K562 (cell line): ENCODE data around the gene MYO15A. TPM values are rescaled to one million over a fixed set of nuclear protein-coding genes. Genes with fewer than 3 reads are reported as not detected.

Experiments
- ATAC-seq: fragments of 200-7000 bp; cut with Tn5 transposase; 3 replicates; pipeline ENCODE4 v1.9.1; 2020; ENCODE audit warnings: moderate library complexity
- BruUV-seq: library from RNA; stranded (reverse); fragments of 400-500 nt; replicated peaks from 2 replicates; lab custom pipeline; 2021; lab: Mats Ljungman, UMichigan
- CTCF ChIA-PET: fragments of 300-600 bp; formaldehyde crosslinking; extraction: SDS; loops from one replicate; lab custom pipeline; 2021; ENCODE audit warnings: low intra/inter-chr PET ratio; lab: Yijun Ruan, JAX
- POLR2A ChIA-PET: fragments of 300-600, 350-650 bp; sonication (Branson Sonifier 250); formaldehyde crosslinking; extraction: SDS; loops from one replicate; lab custom pipeline; 2021; ENCODE audit warnings: antibody characterized with exemption, inconsistent platforms; lab: Yijun Ruan, JAX
- DNase-seq, 4 experiments: peaks; one replicate each; pipeline versions ENCODE4 v3.0.0 to v3.0.0-alpha.2; 2011 to 2018; ENCODE audit warnings: low spot score in 3 of 4, mixed read lengths in 3 of 4; ENCODE audit errors: extremely low read depth in 1 of 4
- FAIRE-seq: peaks from 2 replicates; lab custom pipeline; 2011; peaks lifted over from hg19 to GRCh38; lab: Jason Lieb, UNC
- H2AFZ ChIP-seq: 2 replicates; pipeline ENCODE4 v1.6.0; 2011; ENCODE audit warnings: low read depth, low read length, control low read depth, inconsistent platforms
- H3K27ac ChIP-seq: fragments of 200-600 bp; 3 replicates; pipeline ENCODE4 v1.8.0; 2011; ENCODE audit warnings: low read depth, mild to moderate bottlenecking, control low read depth, inconsistent platforms, low read length, moderate library complexity, mixed read lengths; ENCODE audit errors: extremely low read depth
- H3K27me3 ChIP-seq, 2 experiments: fragments of 300-600 bp in 1 of 2; 2 replicates in 1 of 2; 3 replicates in 1 of 2; pipeline versions ENCODE4 v1.6.0 to v1.8.0; 2011; ENCODE audit warnings: inconsistent platforms in 2 of 2, low read length in 2 of 2, mild to moderate bottlenecking in 1 of 2, mixed read lengths in 1 of 2, moderate library complexity in 1 of 2; ENCODE audit not compliant: control insufficient read depth in 2 of 2, insufficient read depth in 2 of 2
- H3K36me3 ChIP-seq: fragments of 300-600 bp; 3 replicates; pipeline ENCODE4 v1.8.0; 2011; ENCODE audit warnings: mild to moderate bottlenecking, low read length, inconsistent platforms; ENCODE audit not compliant: control insufficient read depth, insufficient read depth
- H3K4me1 ChIP-seq, 2 experiments: fragments of 200-600 bp in 1 of 2; replicated peaks in 1 of 2; 2 replicates in 1 of 2; 3 replicates in 1 of 2; pipeline versions ENCODE4 v1.5.1 to v1.8.0; 2011; ENCODE audit warnings: inconsistent platforms in 2 of 2, low read length in 2 of 2, mild to moderate bottlenecking in 1 of 2, mixed read lengths in 1 of 2, moderate library complexity in 1 of 2; ENCODE audit not compliant: control insufficient read depth in 2 of 2, insufficient read depth in 2 of 2
- H3K4me2 ChIP-seq: 2 replicates; pipeline ENCODE4 v1.6.1; 2011; ENCODE audit warnings: low read length, control low read depth, inconsistent platforms, mixed read lengths; ENCODE audit not compliant: insufficient read depth
- H3K4me3 ChIP-seq: fragments of 200-600 bp; sonication (generic), shearing (Covaris generic); 2 replicates; pipeline ENCODE4 v1.5.1; 2016; ENCODE audit warnings: control low read depth, inconsistent platforms
- H3K79me2 ChIP-seq: fragments of 200-600 bp; 3 replicates; pipeline ENCODE4 v1.8.0; 2011; ENCODE audit warnings: low read length, inconsistent platforms; ENCODE audit not compliant: control insufficient read depth, insufficient read depth
- H3K9ac ChIP-seq, 2 experiments: 2 replicates each; pipeline versions ENCODE4 v1.6.0 to v1.6.1; 2011; ENCODE audit warnings: low read depth in 2 of 2, low read length in 2 of 2, control low read depth in 1 of 2, inconsistent platforms in 1 of 2, mild to moderate bottlenecking in 1 of 2, mixed read lengths in 1 of 2; ENCODE audit not compliant: insufficient read depth in 1 of 2
- H3K9me1 ChIP-seq: one replicate; pipeline ENCODE4 v1.6.0; 2011; ENCODE audit warnings: inconsistent platforms, mild to moderate bottlenecking, low read length, moderate library complexity; ENCODE audit not compliant: control insufficient read depth, insufficient read depth
- H3K9me3 ChIP-seq: replicated peaks from 2 replicates; pipeline ENCODE4 v1.5.1; 2011; ENCODE audit warnings: low read depth, low read length, inconsistent platforms; ENCODE audit not compliant: control insufficient read depth, insufficient read depth
- H4K20me1 ChIP-seq: replicated peaks from 2 replicates; pipeline ENCODE4 v1.6.1; 2011; ENCODE audit warnings: low read length, inconsistent platforms, mixed read lengths; ENCODE audit not compliant: control insufficient read depth, insufficient read depth
- C11orf30 ChIP-seq: fragments of 450-650 bp; IDR thresholded peaks from 2 replicates; pipeline ENCODE4 v1.6.1; 2016; ENCODE audit warnings: low read depth, mild to moderate bottlenecking
- CSDE1 ChIP-seq, 2 experiments: fragments of 450-650 bp; IDR thresholded peaks; 2 replicates each; pipeline ENCODE4 v1.6.1; 2016; ENCODE audit warnings: mild to moderate bottlenecking in 1 of 2
- GABPB2 ChIP-seq: fragments of 250-450 bp; sonication (Bioruptor Pico); conservative IDR thresholded peaks from 2 replicates; pipeline ENCODE4 v1.5.1; 2021; ENCODE audit warnings: mild to moderate bottlenecking
- MAFG ChIP-seq: fragments of 450-650 bp; conservative IDR thresholded peaks from 2 replicates; pipeline ENCODE4 v1.6.1; 2016; ENCODE audit warnings: missing genetic modification characterization, missing compliant biosample characterization
- NFE2 ChIP-seq: IDR thresholded peaks from 2 replicates; pipeline ENCODE4 v1.6.1; 2014; ENCODE audit warnings: antibody characterized with exemption, low read depth
- SIN3A ChIP-seq, 2 experiments: fragments of 150-350 bp in 1 of 2; IDR thresholded peaks; 2 replicates each; pipeline ENCODE4 v1.6.1; 2011 to 2016; ENCODE audit warnings: borderline replicate concordance in 2 of 2, low read depth in 2 of 2, low read length in 2 of 2, mild to moderate bottlenecking in 2 of 2, moderate library complexity in 2 of 2; ENCODE audit not compliant: control insufficient read depth in 1 of 2
- TFAP4 ChIP-seq: sonication (generic); formaldehyde crosslinking; IDR thresholded peaks from 2 replicates; pipeline ENCODE4 v1.8.0; 2022; ENCODE audit warnings: missing genetic modification reagents, mild to moderate bottlenecking, moderate library complexity, borderline replicate concordance
- ZNF316 ChIP-seq: fragments of 450-650 bp; IDR thresholded peaks from 2 replicates; pipeline ENCODE4 v1.6.1; 2016
- ZNF436 ChIP-seq: fragments of 250-450, 450-650 bp; sonication (Bioruptor Pico); formaldehyde crosslinking; IDR thresholded peaks from 2 replicates; pipeline ENCODE4 v1.7.0; 2020; ENCODE audit warnings: mild to moderate bottlenecking
- WGBS: fragments of 100-300 bp; shearing (Covaris generic); methylation state at CpG from one replicate; pipeline ENCODE4 v1.1.6; 2016; ENCODE audit warnings: low coverage, mixed read lengths; ENCODE audit not compliant: insufficient coverage; ENCODE audit errors: missing lambda C conversion rate; 5-methylcytosine and 5-hydroxymethylcytosine counted together
- in situ Hi-C: fragments of 300-500 bp; cut with MboI; formaldehyde crosslinking; loops from 4 replicates; pipeline ENCODE4 v1.15.0; 2018; ENCODE audit warnings: inconsistent platforms, mixed read lengths
- intact Hi-C: fragments of 100-400 bp; cut with micrococcal nuclease; formaldehyde crosslinking; loops from 2 replicates; pipeline ENCODE4 v1.14.2; 2022
- polyA plus RNA-seq, 8 experiments: library from polyadenylated mRNA; depleted of rRNA in 4 of 8; stranded (reverse) in 5 of 8; unstranded in 3 of 8; fragments of >200 nt; fragmentation: Nextera tagmentation in 2 of 8; fragmentation: Illumina TruSeq in 1 of 8; extraction: Ambion mirVana in 2 of 8; extraction: Trizol in 1 of 8; gene quantifications; 2 replicates each; pipeline versions ENCODE4 v1.2.1 to v1.2.3, GENCODE V29; 2011 to 2014; ENCODE audit warnings: inconsistent platforms in 1 of 8, missing spikeins in 1 of 8
- total RNA-seq, 7 experiments: library from RNA; depleted of rRNA in 6 of 7; stranded (reverse); fragments of >200 nt in 6 of 7; fragmentation: Illumina TruSeq in 2 of 7; extraction: Trizol in 2 of 7; gene quantifications; 2 replicates each; pipeline versions ENCODE4 v1.2.1 to v1.2.3, GENCODE V29; 2011 to 2021; ENCODE audit warnings: low replicate concordance in 1 of 7
- TF ChIP-seq, protein P1 (sequence below): fragments of 450-650 bp; IDR thresholded peaks from 2 replicates; pipeline ENCODE4 v1.6.1; 2016; ENCODE audit warnings: borderline replicate concordance
- TF ChIP-seq, protein P2 (sequence below): fragments of 450-650 bp; IDR thresholded peaks from 2 replicates; pipeline ENCODE4 v1.7.0; 2016; ENCODE audit warnings: borderline replicate concordance

Gene MYO15A
- total and polyA plus RNA-seq, 9 of the 15 experiments (the other 6 are each of a cell fraction or from before 2014, with no cell fraction given) = 0.05 to 0.88 (median 0.14) TPM; not detected in 1

DNA sequence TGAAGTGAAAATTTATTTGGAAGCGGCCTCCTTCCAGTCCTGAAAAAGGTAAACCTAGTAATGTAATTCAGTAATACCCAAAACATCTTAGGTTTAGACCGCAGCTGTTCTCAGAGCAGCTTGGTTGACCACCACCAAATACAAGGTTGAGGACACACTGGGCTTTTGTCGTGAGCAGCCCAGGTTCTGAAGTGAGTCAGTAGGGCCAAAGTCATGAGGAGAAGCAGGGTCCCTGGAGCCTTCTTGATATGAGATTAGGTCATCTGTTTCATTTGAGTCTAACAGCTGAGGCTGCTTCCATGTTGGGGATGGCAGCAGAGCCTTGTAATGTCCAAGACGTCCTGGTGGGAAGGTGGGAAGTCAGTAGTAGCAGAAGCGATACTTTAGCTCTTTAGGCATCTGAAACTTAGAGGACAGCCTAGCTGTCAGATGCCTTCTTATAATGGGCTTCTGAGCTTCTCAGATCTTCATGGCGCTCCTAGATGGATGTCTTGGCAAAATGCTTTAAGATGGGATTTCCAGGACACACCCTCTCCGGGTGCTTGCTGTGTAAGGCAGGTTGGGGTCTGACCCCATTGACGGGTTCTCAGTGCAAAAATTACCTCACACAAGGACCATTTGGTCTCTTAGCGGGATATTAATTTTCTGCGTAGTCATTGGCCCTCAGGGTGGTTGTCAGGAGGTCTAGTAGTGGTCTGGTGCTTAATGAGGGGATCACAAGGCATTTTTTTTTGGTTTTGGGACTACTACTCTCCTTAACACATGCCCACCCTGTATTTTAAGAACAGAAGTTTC, 77.5 kb downstream of the MYO15A start:
- WGBS = 5% methylated on average over 10 of the region's 10 CpGs
- no TSS peak for BruUV-seq
- Histone ChIP-seq H3K4me2 (peak overlapping the region; percentile 95), H2AFZ (no peak overlapping the region), H3K9ac (peak overlapping the region; percentile 83 to 94; a peak in 3 of 4 replicates), H3K9me1 (no peaks in the 10 kb centered on the region), H3K4me1 (peaks cover 38 to 41% of the 10 kb centered on the region in 2 experiments), H3K9me3 (no peaks in the 10 kb centered on the region), H3K79me2 (peaks cover 74% of the 10 kb centered on the region), H4K20me1 (peaks cover 45% of the 10 kb centered on the region), H3K27ac (peak overlapping the region; percentile 53; the same call in 2 of the 3 replicates), H3K27me3 (no peaks in the 10 kb centered on the region), H3K36me3 (peaks cover 52% of the 10 kb centered on the region; the same call in 2 of the 3 replicates), H3K4me3 (peak overlapping the region; percentile 69)
- FAIRE-seq (peak; percentile 49), ATAC-seq (no peak), DNase-seq (peak in 2 of 4 experiments; percentile 5 to 34)
- intact Hi-C loops = loop anchor here (2.0 kb wide), 1 partner anchor 45 kb away; no protein-coding TSS in a partner anchor
- POLR2A ChIA-PET = interaction anchor here (1.0 kb wide), 2 partner anchors 16 to 19 kb away, joined by 3 to 5 read pairs; no protein-coding TSS in a partner anchor
- CTCF ChIA-PET = interaction anchor here (1.1 kb wide), 1 partner anchor 45 kb away, joined by 4 read pairs; no protein-coding TSS in a partner anchor
- no peak for TF ChIP-seq GABPB2
- peak; percentile 39; the same call in 1 of the 2 replicates for TF ChIP-seq C11orf30
- peak; percentile 44 for TF ChIP-seq MAFG (tag)
- no peak for TF ChIP-seq CSDE1 (IDR thresholded peaks at IDR 0.05)
- 0 out of 4 replicates have a peak, but pooled peaks of 1 of the 2 experiments have one; percentile 28 for TF ChIP-seq SIN3A (IDR thresholded peaks at IDR 0.05; ENCODE audit: borderline replicate concordance in 2 of 2, control insufficient read depth in 1 of 2, low read depth in 2 of 2, low read length in 2 of 2)
- TF ChIP-seq, protein P1, sequence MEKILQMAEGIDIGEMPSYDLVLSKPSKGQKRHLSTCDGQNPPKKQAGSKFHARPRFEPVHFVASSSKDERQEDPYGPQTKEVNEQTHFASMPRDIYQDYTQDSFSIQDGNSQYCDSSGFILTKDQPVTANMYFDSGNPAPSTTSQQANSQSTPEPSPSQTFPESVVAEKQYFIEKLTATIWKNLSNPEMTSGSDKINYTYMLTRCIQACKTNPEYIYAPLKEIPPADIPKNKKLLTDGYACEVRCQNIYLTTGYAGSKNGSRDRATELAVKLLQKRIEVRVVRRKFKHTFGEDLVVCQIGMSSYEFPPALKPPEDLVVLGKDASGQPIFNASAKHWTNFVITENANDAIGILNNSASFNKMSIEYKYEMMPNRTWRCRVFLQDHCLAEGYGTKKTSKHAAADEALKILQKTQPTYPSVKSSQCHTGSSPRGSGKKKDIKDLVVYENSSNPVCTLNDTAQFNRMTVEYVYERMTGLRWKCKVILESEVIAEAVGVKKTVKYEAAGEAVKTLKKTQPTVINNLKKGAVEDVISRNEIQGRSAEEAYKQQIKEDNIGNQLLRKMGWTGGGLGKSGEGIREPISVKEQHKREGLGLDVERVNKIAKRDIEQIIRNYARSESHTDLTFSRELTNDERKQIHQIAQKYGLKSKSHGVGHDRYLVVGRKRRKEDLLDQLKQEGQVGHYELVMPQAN = peak; percentile 54; the same call in 1 of the 2 replicates
- TF ChIP-seq NFE2 = peak; percentile 65
- TF ChIP-seq, protein P2, sequence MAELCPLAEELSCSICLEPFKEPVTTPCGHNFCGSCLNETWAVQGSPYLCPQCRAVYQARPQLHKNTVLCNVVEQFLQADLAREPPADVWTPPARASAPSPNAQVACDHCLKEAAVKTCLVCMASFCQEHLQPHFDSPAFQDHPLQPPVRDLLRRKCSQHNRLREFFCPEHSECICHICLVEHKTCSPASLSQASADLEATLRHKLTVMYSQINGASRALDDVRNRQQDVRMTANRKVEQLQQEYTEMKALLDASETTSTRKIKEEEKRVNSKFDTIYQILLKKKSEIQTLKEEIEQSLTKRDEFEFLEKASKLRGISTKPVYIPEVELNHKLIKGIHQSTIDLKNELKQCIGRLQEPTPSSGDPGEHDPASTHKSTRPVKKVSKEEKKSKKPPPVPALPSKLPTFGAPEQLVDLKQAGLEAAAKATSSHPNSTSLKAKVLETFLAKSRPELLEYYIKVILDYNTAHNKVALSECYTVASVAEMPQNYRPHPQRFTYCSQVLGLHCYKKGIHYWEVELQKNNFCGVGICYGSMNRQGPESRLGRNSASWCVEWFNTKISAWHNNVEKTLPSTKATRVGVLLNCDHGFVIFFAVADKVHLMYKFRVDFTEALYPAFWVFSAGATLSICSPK = no peak
- TF ChIP-seq TFAP4 (CRISPR knock-in tag) = peak; percentile 51; the same call in 1 of the 2 replicates
- TF ChIP-seq ZNF316 = peak; percentile 30; the same call in 1 of the 2 replicates
- no peak for TF ChIP-seq ZNF436 (CRISPR knock-in tag)
- in situ Hi-C loops = no loop called here
